Cardiac fibroblast (primary cell): ENCODE data around the gene SFTA2.

ENCODE experiments used
- DNase-seq, 2 donors: peaks; one replicate each; pipeline versions ENCODE4 v3.0.0 to v3.0.0-alpha.2; 2010; ENCODE audit warnings: low read depth in 2 of 2
- H3K4me3 ChIP-seq, 2 donors: replicated peaks in 1 of 2; 1 replicate in 1 of 2; 2 replicates in 1 of 2; pipeline ENCODE4 v1.5.1; 2011; ENCODE audit warnings: low read depth in 2 of 2, low read length in 2 of 2, mild to moderate bottlenecking in 2 of 2, moderate library complexity in 1 of 2
- CTCF ChIP-seq: IDR thresholded peaks from one replicate; pipeline ENCODE4 v1.5.1; 2011; ENCODE audit warnings: low read depth, mild to moderate bottlenecking, low read length, inconsistent platforms

Gene SFTA2

GRCh38 chr6:30891816-30892538 is 40.0 kb downstream of the SFTA2 start:
- H3K4me3 ChIP-seq: no peak overlapping the region
- TF ChIP-seq CTCF: no peak
- no peak for DNase-seq

- DNase-seq: no peak
- TF ChIP-seq CTCF: no peak
- H3K4me3 ChIP-seq: no peak overlapping the region
Observed at GRCh38 chr6:30891450-30891723, 40.6 kb downstream of the SFTA2 start.

GRCh38 chr6:30890646-30891449 is 41.1 kb downstream of the SFTA2 start:
- no peak overlapping the region for H3K4me3 ChIP-seq
- DNase-seq: no peak
- no peak for TF ChIP-seq CTCF

- no peak overlapping the region for H3K4me3 ChIP-seq
- no peak for DNase-seq
- no peak for TF ChIP-seq CTCF
Observed at GRCh38 chr6:30889921-30890645, 41.9 kb downstream of the SFTA2 start.

GRCh38 chr6:30889496-30889885 is 42.5 kb downstream of the SFTA2 start:
- no peak for TF ChIP-seq CTCF
- DNase-seq: no peak
- H3K4me3 ChIP-seq: no peak overlapping the region

GRCh38 chr6:30888816-30889495 is 43.0 kb downstream of the SFTA2 start:
- DNase-seq: no peak
- no peak overlapping the region for H3K4me3 ChIP-seq
- no peak for TF ChIP-seq CTCF
